SK-N-MC (cell line): ENCODE measurements around the gene GPR63.

ENCODE experiments used
- DNase-seq: peaks from one replicate; pipeline ENCODE4 v3.0.0-alpha.2; 2011; ENCODE audit warnings: low read depth, low spot score
- H3K27ac ChIP-seq: fragments of 200-600 bp; sonication (generic); 2 replicates; pipeline ENCODE4 v1.5.1; 2016; ENCODE audit warnings: mixed run types
- H3K36me3 ChIP-seq: fragments of 200-600 bp; sonication (generic); 2 replicates; pipeline ENCODE4 v1.6.1; 2017; ENCODE audit warnings: antibody characterized with exemption, low read length, mixed read lengths; ENCODE audit not compliant: insufficient read depth
- H3K4me3 ChIP-seq: fragments of 200-600 bp; sonication (generic); 2 replicates; pipeline ENCODE4 v1.5.1; 2016
- H3K9ac ChIP-seq: fragments of 200-600 bp; sonication (generic); 2 replicates; pipeline ENCODE4 v1.8.0; 2017; ENCODE audit warnings: mixed run types, mixed read lengths; ENCODE audit not compliant: insufficient read length
- H3K9me3 ChIP-seq: fragments of 200-600 bp; sonication (generic); 2 replicates; pipeline ENCODE4 v1.6.1; 2017; ENCODE audit warnings: low read depth, mild to moderate bottlenecking, antibody characterized with exemption, low read length, moderate library complexity, mixed read lengths
- EZH2 ChIP-seq: fragments of 200-600 bp; sonication (generic); IDR thresholded peaks from one replicate; pipeline ENCODE4 v1.6.1; 2017; ENCODE audit warnings: antibody characterized with exemption
- FOXP2 ChIP-seq: optimal IDR thresholded peaks from 2 replicates; pipeline ENCODE3; 2011; ENCODE audit warnings: mild to moderate bottlenecking, moderate library complexity; ENCODE audit not compliant: insufficient read depth; ENCODE audit errors: extremely low read length, control extremely low read depth
- POLR2AphosphoS5 ChIP-seq: IDR thresholded peaks from 2 replicates; pipeline ENCODE4 v1.6.1; 2012; ENCODE audit warnings: mild to moderate bottlenecking, low read depth, low read length, borderline replicate concordance

The GPR63 gene

DNA sequence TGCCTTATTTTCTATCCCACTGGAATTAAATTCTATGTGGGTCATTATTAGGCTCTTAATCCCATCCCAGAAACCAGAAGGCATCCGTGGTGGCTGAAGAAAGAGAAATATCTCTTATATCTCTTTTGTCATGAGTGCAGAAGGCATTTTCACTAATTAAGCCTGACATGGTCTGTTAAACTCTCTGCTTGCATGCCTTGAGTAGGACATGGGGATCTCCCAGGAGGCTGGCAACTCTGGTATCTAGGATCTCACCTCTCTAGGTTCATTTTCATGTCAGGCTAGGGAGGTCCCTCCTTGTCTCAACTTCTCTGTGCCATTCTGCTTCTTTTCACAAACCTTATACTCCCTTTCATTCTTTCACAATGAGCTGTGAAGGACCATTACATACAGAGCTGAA, 25.3 kb upstream of the GPR63 start:
- no peak for DNase-seq
- Histone ChIP-seq H3K9me3 (no peaks in the 10 kb centered on the region), H3K36me3 (no peaks in the 10 kb centered on the region), H3K27ac (no peak overlapping the region), H3K9ac (no peak overlapping the region), H3K4me3 (no peak overlapping the region)
- TF ChIP-seq POLR2AphosphoS5 (no peak), EZH2 (no peak), FOXP2 (no peak)

DNA sequence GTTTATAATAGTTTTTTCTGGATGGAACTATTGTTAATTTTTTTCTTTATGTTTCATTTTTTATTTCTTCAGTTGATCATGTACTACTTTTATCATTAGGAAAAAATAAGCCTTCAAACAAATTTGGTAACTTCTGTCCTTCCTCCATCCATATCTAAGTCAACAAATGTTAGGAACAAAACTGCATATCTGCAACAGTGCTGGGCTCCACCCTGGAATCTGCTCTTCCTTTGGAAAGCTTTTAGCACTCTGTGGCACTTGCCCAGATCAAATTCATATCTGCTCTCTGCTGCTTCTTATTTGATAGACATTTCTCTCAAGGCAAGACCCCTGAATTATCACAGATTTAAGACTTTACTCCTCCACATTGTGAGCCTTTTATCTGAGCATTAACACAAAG, 24.3 kb upstream of the GPR63 start:
- no peaks in the 10 kb centered on the region for H3K36me3 ChIP-seq
- no peak overlapping the region for H3K9ac ChIP-seq
- H3K4me3 ChIP-seq: no peak overlapping the region
- H3K9me3 ChIP-seq: no peaks in the 10 kb centered on the region
- DNase-seq: no peak
- H3K27ac ChIP-seq: no peak overlapping the region
- TF ChIP-seq POLR2AphosphoS5 (no peak), EZH2 (no peak), FOXP2 (no peak)

DNA sequence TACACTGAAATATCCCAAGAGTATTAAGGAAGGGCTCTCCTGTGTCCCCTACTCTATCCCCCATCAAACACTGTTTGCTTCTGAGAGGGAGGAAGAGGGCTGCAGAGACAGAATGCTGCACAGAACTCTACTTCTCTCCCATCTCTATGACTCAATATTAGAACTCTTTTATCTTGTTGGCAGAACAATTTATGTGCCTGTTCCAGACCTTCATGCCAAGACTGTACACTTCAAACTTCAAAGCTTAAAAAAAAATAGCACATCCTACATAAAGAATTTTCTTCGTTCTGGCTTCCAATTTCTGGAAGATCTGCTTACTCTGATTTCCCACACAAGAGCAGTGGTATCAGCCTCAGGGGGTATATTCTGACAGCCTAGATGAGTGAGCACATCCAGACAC, 19.6 kb upstream of the GPR63 start:
- no peak for TF ChIP-seq FOXP2
- no peak for TF ChIP-seq EZH2
- TF ChIP-seq POLR2AphosphoS5: no peak
- Histone ChIP-seq H3K27ac (no peak overlapping the region), H3K36me3 (no peaks in the 10 kb centered on the region), H3K9ac (no peak overlapping the region), H3K9me3 (no peaks in the 10 kb centered on the region), H3K4me3 (no peak overlapping the region)
- DNase-seq: no peak

DNA sequence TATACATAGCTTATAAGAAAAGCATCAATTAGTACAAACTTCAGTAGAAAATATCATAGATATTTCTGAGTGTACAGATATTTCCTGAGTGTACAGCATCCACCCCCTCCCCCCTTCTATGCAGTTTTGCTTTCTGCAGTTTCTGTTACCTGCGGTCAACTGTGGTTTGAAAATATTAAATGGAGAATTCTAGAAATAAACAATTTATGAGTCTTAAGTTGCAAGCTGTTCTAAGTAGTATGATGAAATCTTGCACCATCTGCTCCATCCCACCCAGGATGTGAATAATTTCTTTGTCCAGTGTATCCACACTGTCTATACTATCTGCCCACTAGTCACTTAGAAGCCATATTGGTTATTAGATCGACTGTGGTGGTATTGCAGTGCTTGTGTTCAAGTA, 15.8 kb upstream of the GPR63 start:
- Histone ChIP-seq H3K4me3 (no peak overlapping the region), H3K9ac (no peak overlapping the region), H3K9me3 (no peaks in the 10 kb centered on the region), H3K36me3 (no peaks in the 10 kb centered on the region), H3K27ac (no peak overlapping the region)
- no peak for TF ChIP-seq EZH2
- no peak for TF ChIP-seq POLR2AphosphoS5
- no peak for TF ChIP-seq FOXP2
- DNase-seq: no peak

DNA sequence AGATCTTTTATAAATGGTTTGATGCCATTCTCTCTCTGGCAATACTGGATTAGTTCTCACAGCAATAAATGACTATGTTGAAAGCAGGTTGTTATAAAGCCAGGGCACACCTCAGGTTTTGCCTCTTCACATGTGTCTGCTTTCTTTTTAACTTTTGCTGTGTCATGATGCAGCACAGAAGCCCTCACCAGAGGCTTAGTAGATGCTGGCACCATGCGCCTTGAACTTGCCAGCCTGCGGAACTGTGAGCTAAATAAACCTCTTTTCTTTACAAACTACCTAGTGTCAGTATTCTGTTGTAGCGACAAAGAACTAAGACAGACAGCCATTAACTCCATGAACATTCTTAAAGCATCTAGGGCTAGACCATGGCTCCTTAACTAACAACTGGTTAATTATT, 15.3 kb upstream of the GPR63 start:
- Histone ChIP-seq H3K27ac (no peak overlapping the region), H3K4me3 (no peak overlapping the region), H3K36me3 (no peaks in the 10 kb centered on the region), H3K9ac (no peak overlapping the region), H3K9me3 (no peaks in the 10 kb centered on the region)
- TF ChIP-seq EZH2: no peak
- no peak for TF ChIP-seq POLR2AphosphoS5
- no peak for TF ChIP-seq FOXP2
- no peak for DNase-seq

DNA sequence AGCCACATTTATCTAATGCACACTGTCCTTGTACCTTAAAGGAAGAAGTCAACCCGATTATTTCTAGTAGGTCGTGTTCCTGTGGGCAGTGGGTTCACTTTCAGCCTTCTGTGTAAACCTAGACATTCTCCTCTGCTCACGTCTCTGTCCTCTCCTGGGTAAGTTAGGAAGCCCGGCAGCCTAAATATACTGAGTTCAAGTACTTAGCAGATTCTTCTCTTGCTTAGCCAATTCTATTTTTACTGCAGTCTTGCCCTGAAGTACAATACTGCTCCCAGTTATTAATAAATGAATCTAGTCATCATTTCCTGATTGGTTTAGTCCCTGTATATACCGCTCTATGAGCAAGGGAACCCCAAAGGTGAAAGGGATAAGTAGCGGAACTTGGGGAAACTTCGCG, 14.6 kb upstream of the GPR63 start:
- H3K36me3 ChIP-seq: no peaks in the 10 kb centered on the region
- no peak for DNase-seq
- H3K9me3 ChIP-seq: no peaks in the 10 kb centered on the region
- H3K9ac ChIP-seq: no peak overlapping the region
- no peak for TF ChIP-seq FOXP2
- no peak for TF ChIP-seq POLR2AphosphoS5
- TF ChIP-seq EZH2: no peak
- no peak overlapping the region for H3K27ac ChIP-seq
- no peak overlapping the region for H3K4me3 ChIP-seq

DNA sequence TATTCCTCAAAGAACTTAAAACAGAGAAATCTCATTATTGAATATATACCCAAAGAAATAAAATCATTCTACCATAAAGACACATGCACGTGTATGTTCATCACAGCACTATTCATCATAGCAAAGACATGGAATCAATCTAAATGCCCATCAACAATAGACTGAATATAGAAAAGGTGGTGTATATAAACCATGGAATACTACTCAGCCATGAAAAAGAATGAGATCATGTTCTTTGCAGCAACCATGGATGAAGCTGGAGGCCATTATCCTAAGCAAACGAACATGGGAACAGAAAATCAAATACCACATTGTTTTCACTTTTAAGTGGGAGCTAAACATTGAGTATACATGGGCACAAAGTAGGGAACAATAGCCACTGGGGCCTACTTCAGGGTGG, 12.3 kb upstream of the GPR63 start:
- no peak overlapping the region for H3K9ac ChIP-seq
- no peak overlapping the region for H3K4me3 ChIP-seq
- H3K9me3 ChIP-seq: no peaks in the 10 kb centered on the region
- no peak for DNase-seq
- H3K27ac ChIP-seq: no peak overlapping the region
- TF ChIP-seq POLR2AphosphoS5 (no peak), FOXP2 (no peak), EZH2 (no peak)
- no peaks in the 10 kb centered on the region for H3K36me3 ChIP-seq

DNA sequence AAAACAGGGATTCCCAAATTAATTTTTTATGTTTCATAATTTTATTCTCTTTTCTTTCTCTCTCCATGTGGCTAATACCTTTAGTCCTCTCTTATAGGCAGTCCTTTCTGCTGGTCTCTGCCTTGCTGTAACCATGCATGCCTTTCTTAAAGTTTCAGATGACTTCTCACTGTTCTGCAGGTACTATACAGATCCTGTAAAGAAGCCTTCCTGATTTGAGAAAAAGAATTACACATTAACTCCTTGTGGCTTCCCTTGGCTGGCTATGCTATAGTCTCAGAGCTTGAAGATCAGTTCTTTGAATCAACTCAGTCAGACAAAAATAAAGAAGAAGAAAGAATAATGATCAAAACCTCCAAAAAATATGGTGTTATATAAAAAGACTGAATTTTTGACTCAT, 7.3 kb upstream of the GPR63 start:
- Histone ChIP-seq H3K27ac (no peak overlapping the region), H3K4me3 (no peak overlapping the region), H3K9ac (no peak overlapping the region), H3K9me3 (no peaks in the 10 kb centered on the region), H3K36me3 (no peaks in the 10 kb centered on the region)
- no peak for TF ChIP-seq FOXP2
- TF ChIP-seq EZH2: no peak
- DNase-seq: no peak

DNA sequence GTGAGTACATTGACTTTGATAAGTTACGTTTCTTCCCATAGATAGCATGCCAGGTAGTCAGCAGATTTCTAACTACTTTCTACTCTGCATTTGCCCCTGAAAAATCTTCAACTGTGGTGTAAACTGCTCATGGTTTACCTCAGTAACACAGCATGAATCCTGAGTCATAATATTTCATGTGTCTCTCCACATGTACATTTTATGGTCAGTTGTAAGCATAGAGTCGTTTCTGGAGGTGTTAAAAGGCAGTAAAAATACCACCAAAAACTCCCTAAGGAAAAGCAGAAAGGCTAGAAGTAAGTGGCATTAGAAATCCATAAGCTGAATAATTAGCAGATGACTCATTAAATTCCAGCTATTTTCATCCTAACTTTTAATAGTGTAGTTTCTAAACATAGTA, 4.1 kb upstream of the GPR63 start:
- H3K9ac ChIP-seq: no peak overlapping the region
- no peak for TF ChIP-seq POLR2AphosphoS5
- TF ChIP-seq EZH2: no peak
- TF ChIP-seq FOXP2: no peak
- no peaks in the 10 kb centered on the region for H3K9me3 ChIP-seq
- H3K36me3 ChIP-seq: no peaks in the 10 kb centered on the region
- DNase-seq: no peak
- no peak overlapping the region for H3K4me3 ChIP-seq
- peak overlapping the region; percentile 52; the same call in 1 of the 2 replicates for H3K27ac ChIP-seq
